T-helper 2 cell treated with Interferon-gamma antibody and Interleukin-4, amounts not matched to agents 5 μg/mL and 100 μg/mL, for 36 hours (primary cell): ENCODE results near the gene FAN1.

ENCODE experiments used
- DNase-seq: peaks from one replicate; pipeline ENCODE4 v3.0.0; 2021; ENCODE audit warnings: low spot score
- H3K27ac Mint-ChIP-seq: one replicate; pipeline ENCODE4 v1.8.0; 2021; ENCODE audit warnings: mild to moderate bottlenecking, mixed read lengths
- H3K27me3 Mint-ChIP-seq: one replicate; pipeline ENCODE4 v1.8.0; 2021; ENCODE audit warnings: low read depth, mixed read lengths
- H3K36me3 Mint-ChIP-seq: one replicate; pipeline ENCODE4 v1.8.0; 2021; ENCODE audit warnings: low read depth, mixed read lengths
- H3K4me1 Mint-ChIP-seq: one replicate; pipeline ENCODE4 v1.8.0; 2021; ENCODE audit warnings: low read depth, mixed read lengths
- H3K4me3 Mint-ChIP-seq: one replicate; pipeline ENCODE4 v1.8.0; 2022; ENCODE audit warnings: mild to moderate bottlenecking, moderate library complexity, mixed read lengths
- H3K9me3 Mint-ChIP-seq: one replicate; pipeline ENCODE4 v1.8.0; 2021; ENCODE audit warnings: mixed read lengths

The FAN1 gene

GRCh38 chr15:30956216-30957124, 52.8 kb downstream of the FAN1 start:
- Mint-ChIP-seq H3K27ac (no peak overlapping the region), H3K27me3 (no peaks in the 10 kb centered on the region), H3K4me3 (no peak overlapping the region), H3K9me3 (no peaks in the 10 kb centered on the region), H3K36me3 (peaks cover 51% of the 10 kb centered on the region), H3K4me1 (peaks cover 6% of the 10 kb centered on the region)
- no peak for DNase-seq

GRCh38 chr15:30958219-30958618, 54.5 kb downstream of the FAN1 start:
- Mint-ChIP-seq H3K36me3 (peaks cover 41% of the 10 kb centered on the region), H3K4me1 (peaks cover 8% of the 10 kb centered on the region), H3K9me3 (no peaks in the 10 kb centered on the region), H3K4me3 (no peak overlapping the region), H3K27ac (no peak overlapping the region), H3K27me3 (no peaks in the 10 kb centered on the region)
- no peak for DNase-seq

DNA sequence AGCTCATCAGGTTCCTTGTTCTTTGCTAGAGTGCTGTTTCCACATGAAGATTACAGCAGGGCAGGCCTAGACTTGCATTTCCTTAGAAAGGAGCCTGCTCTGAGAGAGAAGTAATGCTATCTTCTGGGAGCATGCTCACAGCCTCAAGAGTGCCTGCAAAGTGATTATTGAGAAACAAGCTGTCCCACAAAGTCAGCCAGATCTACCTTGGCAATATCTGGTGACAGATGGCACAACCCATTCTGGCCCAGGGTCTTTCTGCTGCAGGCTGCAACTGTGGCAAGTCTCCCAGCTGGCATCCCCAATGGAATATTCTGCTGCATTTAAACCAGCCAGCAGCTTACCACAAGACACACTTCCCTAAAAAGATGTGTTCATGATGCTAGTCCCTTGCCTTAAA, 58.4 kb downstream of the FAN1 start:
- H3K36me3 Mint-ChIP-seq, result peaks cover 26% of the 10 kb centered on the region
- H3K27me3 Mint-ChIP-seq, result no peaks in the 10 kb centered on the region
- H3K27ac Mint-ChIP-seq, result no peak overlapping the region
- no peak for DNase-seq
- peaks cover 3% of the 10 kb centered on the region for H3K4me1 Mint-ChIP-seq
- no peak overlapping the region for H3K4me3 Mint-ChIP-seq
- no peaks in the 10 kb centered on the region for H3K9me3 Mint-ChIP-seq

- no peaks in the 10 kb centered on the region for H3K27me3 Mint-ChIP-seq
- no peak overlapping the region for H3K27ac Mint-ChIP-seq
- H3K4me1 Mint-ChIP-seq, result peaks cover 3% of the 10 kb centered on the region
- H3K36me3 Mint-ChIP-seq, result peaks cover 24% of the 10 kb centered on the region
- no peaks in the 10 kb centered on the region for H3K9me3 Mint-ChIP-seq
- DNase-seq, result no peak
- H3K4me3 Mint-ChIP-seq, result no peak overlapping the region
These were observed 58.9 kb downstream of the FAN1 start for GRCh38 chr15:30962659-30963058.

- H3K36me3 Mint-ChIP-seq, result peaks cover 17% of the 10 kb centered on the region
- no peak for DNase-seq
- H3K4me1 Mint-ChIP-seq, result peaks cover 4% of the 10 kb centered on the region
- H3K27ac Mint-ChIP-seq, result no peak overlapping the region
- H3K27me3 Mint-ChIP-seq, result no peaks in the 10 kb centered on the region
- no peak overlapping the region for H3K4me3 Mint-ChIP-seq
- no peaks in the 10 kb centered on the region for H3K9me3 Mint-ChIP-seq
These were observed 60.0 kb downstream of the FAN1 start for GRCh38 chr15:30963681-30964080.

DNA sequence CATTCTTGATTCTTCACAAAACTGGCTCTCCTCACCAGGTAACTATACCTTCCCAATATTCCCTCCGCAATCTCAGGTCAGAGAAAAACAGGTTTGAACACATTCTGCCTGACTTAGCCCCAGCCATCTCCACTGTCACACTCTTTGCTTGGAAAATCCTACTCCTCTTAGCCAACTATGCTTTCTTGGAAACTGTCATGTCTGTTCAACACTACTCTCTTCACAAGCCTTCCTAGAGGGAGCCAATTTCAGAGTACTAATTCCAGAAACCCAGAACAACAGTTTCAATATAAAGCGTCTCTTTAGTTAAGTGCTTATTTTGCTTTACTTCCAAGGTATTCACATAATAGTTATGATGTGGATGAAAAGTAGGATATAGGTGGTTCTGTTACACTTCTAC, 66.0 kb downstream of the FAN1 start:
- Mint-ChIP-seq H3K4me1 (peaks cover 14% of the 10 kb centered on the region), H3K27me3 (no peaks in the 10 kb centered on the region), H3K4me3 (no peak overlapping the region), H3K9me3 (no peaks in the 10 kb centered on the region), H3K27ac (no peak overlapping the region), H3K36me3 (peaks cover 41% of the 10 kb centered on the region)
- no peak for DNase-seq

DNA sequence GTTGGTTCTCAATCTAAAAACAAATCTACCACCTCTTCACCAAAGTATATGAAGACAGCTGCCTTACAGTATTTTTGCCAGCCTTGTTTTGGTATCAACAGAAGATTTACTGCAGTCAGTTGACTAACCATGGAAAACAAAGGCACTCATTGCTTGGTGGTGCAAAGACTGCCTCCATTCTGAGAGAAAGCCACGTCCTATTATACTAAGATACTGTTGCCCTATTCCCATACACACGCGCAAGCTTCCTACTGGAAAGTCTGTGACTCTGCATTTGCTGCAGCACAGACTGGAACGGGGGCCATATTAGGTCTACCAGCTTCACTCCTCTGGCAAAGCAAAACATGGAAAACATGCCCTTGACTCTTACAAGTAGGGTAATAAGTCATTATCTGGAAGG, 69.7 kb downstream of the FAN1 start:
- Mint-ChIP-seq H3K27ac (no peak overlapping the region), H3K36me3 (peaks cover 44% of the 10 kb centered on the region), H3K27me3 (no peaks in the 10 kb centered on the region), H3K4me1 (peaks cover 14% of the 10 kb centered on the region), H3K4me3 (no peak overlapping the region), H3K9me3 (no peaks in the 10 kb centered on the region)
- no peak for DNase-seq

- Mint-ChIP-seq H3K27ac (no peak overlapping the region), H3K27me3 (no peaks in the 10 kb centered on the region), H3K36me3 (peaks cover 44% of the 10 kb centered on the region), H3K9me3 (no peaks in the 10 kb centered on the region), H3K4me3 (no peak overlapping the region), H3K4me1 (peaks cover 13% of the 10 kb centered on the region)
- DNase-seq, result no peak
These were observed 70.4 kb downstream of the FAN1 start for GRCh38 chr15:30974112-30974511.

- Mint-ChIP-seq H3K4me3 (no peak overlapping the region), H3K27me3 (no peaks in the 10 kb centered on the region), H3K4me1 (peaks cover 11% of the 10 kb centered on the region), H3K27ac (no peak overlapping the region), H3K36me3 (peaks cover 29% of the 10 kb centered on the region), H3K9me3 (no peaks in the 10 kb centered on the region)
- no peak for DNase-seq
These were observed 74.6 kb downstream of the FAN1 start for GRCh38 chr15:30978328-30978727.

DNA sequence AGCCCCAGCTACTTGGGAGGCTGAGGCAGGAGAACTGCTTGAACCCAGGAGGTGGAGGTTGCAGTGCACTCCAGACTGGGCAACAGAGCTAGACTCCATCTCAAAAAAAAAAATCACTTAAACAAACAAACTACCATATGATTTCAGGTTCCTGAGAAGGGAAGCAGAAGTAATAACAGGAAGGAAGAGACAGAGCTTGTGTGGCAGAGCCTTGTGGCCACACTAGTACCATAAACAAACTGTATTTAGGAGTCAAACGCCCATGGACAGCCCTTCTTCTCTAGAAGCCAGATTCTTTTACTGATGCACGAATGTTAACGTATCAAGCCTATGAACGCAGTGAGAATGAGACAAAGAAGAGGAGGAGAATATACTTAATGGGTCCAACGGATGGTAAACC, 75.7 kb downstream of the FAN1 start:
- Mint-ChIP-seq H3K4me1 (peaks cover 10% of the 10 kb centered on the region), H3K9me3 (no peaks in the 10 kb centered on the region), H3K27ac (no peak overlapping the region), H3K4me3 (no peak overlapping the region), H3K36me3 (peaks cover 26% of the 10 kb centered on the region), H3K27me3 (no peaks in the 10 kb centered on the region)
- DNase-seq, result no peak

DNA sequence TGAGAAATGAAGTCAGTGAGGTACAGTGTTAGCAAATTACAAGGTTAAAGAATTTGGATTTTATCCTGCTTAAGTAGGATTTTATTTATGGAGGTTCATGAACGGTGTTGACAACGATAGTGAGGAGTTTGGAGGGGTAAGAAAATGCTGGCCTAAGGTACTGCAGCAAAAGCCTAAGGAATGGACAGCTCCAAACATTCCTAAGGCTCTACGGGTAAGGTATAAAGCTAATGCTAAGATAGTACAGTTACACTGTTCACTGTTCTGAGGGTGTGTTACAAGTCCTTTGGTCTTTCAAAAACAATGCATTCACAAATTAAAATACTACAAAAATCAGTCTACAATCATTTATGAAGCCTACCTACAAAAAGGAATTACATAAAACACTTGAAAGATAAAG, 80.4 kb downstream of the FAN1 start:
- H3K36me3 Mint-ChIP-seq, result peaks cover 36% of the 10 kb centered on the region

DNA sequence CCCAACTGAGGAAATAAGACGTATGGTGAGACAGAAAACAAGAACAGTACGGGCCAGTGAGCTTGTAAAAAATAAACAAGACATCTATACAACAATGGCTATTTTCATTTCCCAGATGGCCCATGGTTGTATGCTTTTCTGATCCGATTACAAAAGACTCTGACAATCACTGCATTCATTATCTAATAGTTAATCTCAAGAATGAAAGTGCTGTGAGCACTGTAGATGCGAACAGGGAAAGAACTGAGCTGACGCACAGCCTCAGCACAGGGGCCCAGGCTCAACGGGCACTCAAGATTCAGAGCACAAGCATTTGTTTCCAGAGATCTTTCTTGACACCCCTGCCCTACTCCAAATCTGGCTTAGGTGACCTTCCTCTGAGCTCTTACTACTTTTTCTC, 80.8 kb downstream of the FAN1 start:
- DNase-seq, result no peak
- H3K36me3 Mint-ChIP-seq, result peaks cover 33% of the 10 kb centered on the region
- no peak overlapping the region for H3K4me3 Mint-ChIP-seq
- H3K27ac Mint-ChIP-seq, result no peak overlapping the region
- peaks cover 21% of the 10 kb centered on the region for H3K4me1 Mint-ChIP-seq
- no peaks in the 10 kb centered on the region for H3K9me3 Mint-ChIP-seq
- H3K27me3 Mint-ChIP-seq, result no peaks in the 10 kb centered on the region

More for the DNA sequence above, 80.4 kb downstream of the FAN1 start:
- Mint-ChIP-seq H3K27ac (no peak overlapping the region), H3K9me3 (no peaks in the 10 kb centered on the region), H3K4me1 (peaks cover 23% of the 10 kb centered on the region), H3K27me3 (no peaks in the 10 kb centered on the region), H3K4me3 (no peak overlapping the region)
- DNase-seq, result no peak

DNA sequence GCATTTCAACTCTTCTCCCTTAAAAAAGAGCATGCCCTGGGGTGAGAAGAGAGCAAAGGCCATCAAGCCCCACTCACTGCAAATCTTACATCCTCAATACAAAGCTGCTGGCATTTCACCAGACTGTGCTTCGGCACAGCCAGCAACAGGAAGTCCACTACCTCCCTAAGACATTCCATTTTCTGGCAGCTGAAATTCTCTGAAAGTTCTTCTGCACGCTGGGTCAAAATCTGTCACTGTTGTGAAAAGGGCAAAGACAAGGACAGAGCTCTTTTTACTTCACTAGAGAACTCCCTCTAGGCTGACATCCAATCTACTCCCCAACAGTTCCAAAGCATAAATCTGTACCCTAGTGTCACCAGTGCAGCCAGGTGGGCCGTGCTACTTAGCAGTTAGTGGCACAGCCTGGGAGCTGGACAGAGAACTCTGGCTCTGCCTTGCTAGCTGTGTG, 81.4 kb downstream of the FAN1 start:
- Mint-ChIP-seq H3K27ac (no peak overlapping the region), H3K4me3 (no peak overlapping the region), H3K4me1 (peaks cover 19% of the 10 kb centered on the region), H3K36me3 (peaks cover 28% of the 10 kb centered on the region), H3K9me3 (no peaks in the 10 kb centered on the region), H3K27me3 (no peaks in the 10 kb centered on the region)
- DNase-seq, result no peak

DNA sequence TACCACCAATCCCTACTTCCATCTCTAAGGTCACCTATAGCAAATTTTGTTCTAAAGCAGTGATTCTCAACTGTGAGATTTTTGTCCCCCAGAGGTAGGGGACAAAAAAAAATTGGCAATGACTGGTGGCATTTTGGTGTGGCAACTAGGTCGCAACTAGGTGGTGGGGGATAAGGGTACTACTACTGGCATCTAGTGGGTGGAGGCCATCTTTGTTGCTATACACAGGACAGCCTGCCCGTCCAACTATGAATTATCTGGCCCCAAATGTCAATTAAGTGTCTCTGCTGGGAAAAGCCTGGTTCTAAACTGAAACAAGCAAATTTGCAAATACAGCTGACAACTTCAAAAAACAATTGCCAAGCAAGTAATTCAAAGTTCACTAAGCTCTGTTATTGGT, 86.3 kb downstream of the FAN1 start:
- H3K9me3 Mint-ChIP-seq, result no peaks in the 10 kb centered on the region
- peak overlapping the region; percentile 96 for H3K4me3 Mint-ChIP-seq
- no peak for DNase-seq
- H3K36me3 Mint-ChIP-seq, result peaks cover 12% of the 10 kb centered on the region
- H3K27ac Mint-ChIP-seq, result peak overlapping the region; percentile 89
- H3K4me1 Mint-ChIP-seq, result peaks cover 21% of the 10 kb centered on the region
- no peaks in the 10 kb centered on the region for H3K27me3 Mint-ChIP-seq
